ENCODE data around the gene IP6K2. TPM values are rescaled to one million over a fixed set of nuclear protein-coding genes. Genes with fewer than 3 reads are reported as not detected.

Gene IP6K2
- total RNA-seq, 5 donors from 2014 or later (not counting 1 experiment from before 2014, with no cell fraction given): 69.0 to 95.7 (median 77.6) TPM

DNA sequence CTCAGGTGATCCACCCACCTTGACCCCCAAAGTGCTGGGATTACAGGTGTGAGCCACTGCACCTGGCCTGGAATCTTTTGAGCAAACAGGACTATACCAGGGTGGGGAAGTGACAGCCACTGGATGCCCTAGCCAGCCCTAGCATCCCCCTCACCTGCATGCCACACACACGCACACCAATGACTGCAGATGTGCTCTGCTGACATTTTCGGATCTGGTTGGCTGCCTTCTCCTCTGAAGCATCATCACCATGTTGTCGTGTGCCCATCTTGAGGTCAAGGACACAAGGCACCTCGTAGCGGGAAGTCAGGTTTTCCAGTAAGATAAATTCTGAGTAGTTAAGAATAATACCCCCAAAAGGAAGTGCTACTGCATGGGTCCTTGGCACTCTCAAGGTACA, 27.6 kb downstream of the IP6K2 start:
- ATAC-seq (replicated peaks in 1 of 4) (no peak), DNase-seq (no peak)
- no peaks in the 10 kb centered on the region for H3K9me3 ChIP-seq
- 100% methylated on average over 1 of the region's 5 CpGs for WGBS (ENCODE audit: insufficient coverage)
- ChIA-PET CTCF (no interaction called here), POLR2A (no interaction called here)
- peaks cover 4 to 22% of the 10 kb centered on the region in 2 experiments for H3K4me1 ChIP-seq (ENCODE audit: control insufficient read depth in 1 of 2, extremely low read depth in 1 of 2, insufficient read depth in 2 of 2, low read length in 2 of 2)
- Mint-ChIP-seq H3K9me3 (no peaks in the 10 kb centered on the region), H3K4me3 (no peak overlapping the region), H3K36me3 (peaks cover 33% of the 10 kb centered on the region), H3K27me3 (no peaks in the 10 kb centered on the region), H3K4me1 (peaks cover 12 to 25% (median 18%) of the 10 kb centered on the region in 3 donors), H3K27ac (no peak overlapping the region)
- H3K4me3 ChIP-seq (ENCODE audit: control insufficient read depth in 1 of 2, extremely low read depth in 1 of 2, low read length in 1 of 2): no peak overlapping the region
- H3K36me3 ChIP-seq (ENCODE audit: control insufficient read depth in 2 of 2, extremely low read depth in 1 of 2, insufficient read depth in 1 of 2, low read length in 1 of 2): peaks cover 0 to 68% of the 10 kb centered on the region in 2 donors
- H3K27ac ChIP-seq (ENCODE audit: low read length): no peak overlapping the region
- H3K27me3 ChIP-seq (replicated peaks in 1 of 2; ENCODE audit: control insufficient read depth in 2 of 2, extremely low read depth in 1 of 2, insufficient read depth in 2 of 2, low read length in 1 of 2): no peaks in the 10 kb centered on the region

DNA sequence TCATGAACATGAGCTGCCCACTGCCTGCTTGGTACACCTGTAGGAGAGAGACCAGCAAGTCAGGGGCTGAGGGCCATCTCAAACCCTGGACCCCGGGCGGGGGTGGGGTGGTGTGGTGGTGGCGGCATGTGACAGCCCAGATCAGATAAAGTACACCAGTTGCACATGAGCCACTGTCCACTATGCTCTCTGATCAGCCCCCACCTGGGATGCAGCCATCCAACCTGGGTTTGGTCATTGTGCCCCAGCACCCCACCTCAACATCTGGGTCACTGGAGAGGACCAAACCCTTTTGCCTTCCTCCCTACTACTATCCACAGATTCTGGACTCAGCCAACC, 28.3 kb downstream of the IP6K2 start:
- Histone ChIP-seq H3K27me3 (replicated peaks in 1 of 2; ENCODE audit: control insufficient read depth in 2 of 2, extremely low read depth in 1 of 2, insufficient read depth in 2 of 2, low read length in 1 of 2) (no peaks in the 10 kb centered on the region), H3K27ac (ENCODE audit: low read length) (no peak overlapping the region), H3K9me3 (no peaks in the 10 kb centered on the region), H3K36me3 (ENCODE audit: control insufficient read depth in 2 of 2, extremely low read depth in 1 of 2, insufficient read depth in 1 of 2, low read length in 1 of 2) (peaks cover 0 to 61% of the 10 kb centered on the region in 2 donors), H3K4me3 (ENCODE audit: control insufficient read depth in 1 of 2, extremely low read depth in 1 of 2, low read length in 1 of 2) (no peak overlapping the region), H3K4me1 (ENCODE audit: control insufficient read depth in 1 of 2, extremely low read depth in 1 of 2, insufficient read depth in 2 of 2, low read length in 2 of 2) (peaks cover 4 to 26% of the 10 kb centered on the region in 2 experiments)
- no peak overlapping the region for H3K27ac Mint-ChIP-seq
- DNase-seq: no peak
- H3K36me3 Mint-ChIP-seq: peaks cover 33% of the 10 kb centered on the region
- ChIA-PET CTCF (interaction anchor here in 1 of 2 donors (0.6 kb wide), 1 partner anchor 124 kb away, joined by 3 read pairs; no protein-coding TSS in a partner anchor), POLR2A (no interaction called here)
- no CpG with 5 or more reads among the region's 3 CpGs for WGBS (ENCODE audit: insufficient coverage)
- peaks cover 17 to 32% (median 23%) of the 10 kb centered on the region in 3 donors for H3K4me1 Mint-ChIP-seq
- no peaks in the 10 kb centered on the region for H3K9me3 Mint-ChIP-seq
- no peaks in the 10 kb centered on the region for H3K27me3 Mint-ChIP-seq
- H3K4me3 Mint-ChIP-seq: no peak overlapping the region
- no peak for ATAC-seq (replicated peaks in 1 of 4)

DNA sequence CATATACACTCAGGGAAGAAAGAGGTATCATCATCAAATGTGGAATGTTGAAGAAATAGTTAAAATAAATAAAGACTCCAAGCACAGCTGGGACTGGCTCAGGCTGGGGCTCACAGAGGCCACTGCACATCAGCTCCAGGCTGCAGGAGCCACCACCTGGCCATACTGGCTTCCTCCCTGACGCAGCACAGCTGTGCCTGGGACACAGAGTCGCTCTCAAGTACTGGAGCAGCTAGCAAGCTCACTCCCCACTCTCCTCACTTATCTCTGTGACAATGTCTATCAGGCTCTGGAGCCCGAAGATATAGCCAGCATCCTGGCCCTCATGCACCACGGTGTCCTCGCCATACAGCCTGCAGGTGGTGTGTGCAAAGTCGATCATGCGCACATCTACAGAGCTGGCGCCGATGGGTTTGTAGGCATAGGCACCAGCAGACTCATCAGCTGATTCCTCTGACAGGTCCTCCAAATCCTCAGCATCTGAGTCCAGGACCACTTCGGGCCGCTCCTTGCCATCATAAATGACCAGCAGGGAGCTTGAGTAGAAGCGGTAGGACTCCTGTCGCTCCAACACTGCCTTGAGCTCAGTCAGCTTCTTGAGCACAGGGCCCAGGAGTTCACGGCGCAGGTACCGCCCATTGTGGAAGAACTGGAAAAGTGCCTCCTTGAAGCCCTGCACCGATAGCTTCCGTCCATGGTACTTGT, 28.8 kb downstream of the IP6K2 start:
- no peaks in the 10 kb centered on the region for H3K27me3 ChIP-seq (replicated peaks in 1 of 2; ENCODE audit: control insufficient read depth in 2 of 2, extremely low read depth in 1 of 2, insufficient read depth in 2 of 2, low read length in 1 of 2)
- WGBS (ENCODE audit: insufficient coverage): 94% methylated on average over 17 of the region's 18 CpGs
- Mint-ChIP-seq H3K9me3 (no peaks in the 10 kb centered on the region), H3K36me3 (peaks cover 30% of the 10 kb centered on the region), H3K27ac (peak overlapping the region in 1 of 2 donors; percentile 39), H3K4me1 (peaks cover 20 to 33% (median 27%) of the 10 kb centered on the region in 3 donors), H3K4me3 (no peak overlapping the region), H3K27me3 (no peaks in the 10 kb centered on the region)
- ChIA-PET CTCF (interaction anchor here (0.5 to 0.6 kb wide), 3 partner anchors 27 to 287 kb away, joined by 3 to 4 read pairs (median 3); no protein-coding TSS in a partner anchor), POLR2A (no interaction called here)
- ATAC-seq (replicated peaks in 1 of 4) (no peak), DNase-seq (no peak)
- H3K27ac ChIP-seq (ENCODE audit: low read length): no peak overlapping the region
- H3K9me3 ChIP-seq: no peaks in the 10 kb centered on the region
- H3K4me3 ChIP-seq (ENCODE audit: control insufficient read depth in 1 of 2, extremely low read depth in 1 of 2, low read length in 1 of 2): no peak overlapping the region
- peaks cover 0 to 56% of the 10 kb centered on the region in 2 donors for H3K36me3 ChIP-seq (ENCODE audit: control insufficient read depth in 2 of 2, extremely low read depth in 1 of 2, insufficient read depth in 1 of 2, low read length in 1 of 2)
- peaks cover 4 to 30% of the 10 kb centered on the region in 2 experiments for H3K4me1 ChIP-seq (ENCODE audit: control insufficient read depth in 1 of 2, extremely low read depth in 1 of 2, insufficient read depth in 2 of 2, low read length in 2 of 2)

DNA sequence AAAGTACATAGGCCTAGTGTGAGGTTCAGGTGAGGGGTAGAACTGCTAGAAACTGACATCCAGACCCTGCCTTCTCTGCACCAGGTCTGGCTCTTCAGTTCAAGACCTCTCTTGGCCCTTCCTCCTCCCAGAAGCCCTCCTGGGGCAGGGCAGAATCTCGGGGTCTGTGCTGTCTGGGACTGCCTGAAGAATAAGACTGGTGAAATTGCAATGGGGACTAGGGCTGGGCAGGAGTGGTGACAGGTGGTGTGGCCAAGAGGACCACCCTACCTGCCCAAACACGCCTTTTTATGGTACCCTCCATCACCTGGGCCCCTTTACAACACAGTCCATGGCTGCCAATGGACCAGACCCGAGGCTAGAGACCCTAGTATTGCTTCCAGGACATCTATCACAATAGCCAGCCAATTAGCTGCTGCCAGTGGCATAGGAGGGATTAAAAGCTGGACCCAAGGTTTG, 29.8 kb downstream of the IP6K2 start:
- Histone ChIP-seq H3K27ac (ENCODE audit: low read length) (no peak overlapping the region), H3K36me3 (ENCODE audit: control insufficient read depth in 2 of 2, extremely low read depth in 1 of 2, insufficient read depth in 1 of 2, low read length in 1 of 2) (peaks cover 0 to 48% of the 10 kb centered on the region in 2 donors), H3K9me3 (no peaks in the 10 kb centered on the region), H3K4me1 (ENCODE audit: control insufficient read depth in 1 of 2, extremely low read depth in 1 of 2, insufficient read depth in 2 of 2, low read length in 2 of 2) (peaks cover 4 to 30% of the 10 kb centered on the region in 2 experiments), H3K4me3 (ENCODE audit: control insufficient read depth in 1 of 2, extremely low read depth in 1 of 2, low read length in 1 of 2) (no peak overlapping the region), H3K27me3 (replicated peaks in 1 of 2; ENCODE audit: control insufficient read depth in 2 of 2, extremely low read depth in 1 of 2, insufficient read depth in 2 of 2, low read length in 1 of 2) (no peaks in the 10 kb centered on the region)
- peak overlapping the region in 1 of 3 donors; percentile 25 for H3K4me3 Mint-ChIP-seq
- H3K9me3 Mint-ChIP-seq: no peaks in the 10 kb centered on the region
- no peaks in the 10 kb centered on the region for H3K27me3 Mint-ChIP-seq
- H3K36me3 Mint-ChIP-seq: peaks cover 25% of the 10 kb centered on the region
- peaks cover 22 to 33% (median 29%) of the 10 kb centered on the region in 3 donors for H3K4me1 Mint-ChIP-seq
- CTCF ChIA-PET: interaction anchor here in 1 of 2 donors (0.6 to 1.0 kb wide), 2 partner anchors 286 to 287 kb away, joined by 3 read pairs; no protein-coding TSS in a partner anchor
- ATAC-seq (replicated peaks in 1 of 4) (no peak), DNase-seq (no peak)
- H3K27ac Mint-ChIP-seq: no peak overlapping the region
- POLR2A ChIA-PET: interaction anchor here in 1 of 2 donors (0.7 kb wide), 1 partner anchor 30 kb away, joined by 3 read pairs; no protein-coding TSS in a partner anchor
- no CpG with 5 or more reads among the region's 3 CpGs for WGBS (ENCODE audit: insufficient coverage)

DNA sequence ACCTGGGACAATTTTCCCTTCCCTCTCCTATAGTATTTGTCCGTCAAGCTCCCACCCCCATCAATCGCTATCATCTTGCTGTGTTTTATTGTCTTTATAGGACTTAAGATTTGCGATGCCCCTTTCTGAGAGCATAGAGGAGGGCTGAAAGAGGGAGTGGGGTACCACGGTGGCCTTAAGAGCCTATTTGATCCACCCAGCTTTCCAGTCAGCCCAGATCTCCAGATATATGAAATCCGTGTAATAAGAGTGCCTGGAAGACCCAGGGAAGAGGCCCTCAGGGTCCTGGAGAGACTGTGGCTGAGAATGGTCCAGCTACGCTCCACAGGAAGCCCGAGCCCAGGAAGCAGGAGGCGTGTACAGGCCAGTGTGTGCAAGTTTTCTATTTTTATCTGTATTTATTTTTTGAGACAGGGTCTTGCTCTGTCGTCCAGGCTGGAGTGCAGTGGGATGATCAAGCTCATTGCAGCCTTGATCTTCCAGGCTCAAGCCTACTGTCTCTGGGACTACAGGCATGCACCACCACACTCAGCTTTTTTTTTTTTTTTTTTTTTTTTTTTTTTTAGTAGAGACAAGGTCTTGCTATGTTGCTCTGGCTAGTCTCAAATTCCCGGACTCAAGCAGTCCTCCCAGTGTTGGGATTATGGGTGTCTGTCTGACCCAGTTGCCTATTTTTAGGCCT, 30.3 kb downstream of the IP6K2 start:
- ATAC-seq (replicated peaks in 1 of 4): no peak
- Histone ChIP-seq H3K27me3 (replicated peaks in 1 of 2; ENCODE audit: control insufficient read depth in 2 of 2, extremely low read depth in 1 of 2, insufficient read depth in 2 of 2, low read length in 1 of 2) (no peaks in the 10 kb centered on the region), H3K27ac (ENCODE audit: low read length) (peak overlapping the region; percentile 44), H3K4me1 (ENCODE audit: control insufficient read depth in 1 of 2, extremely low read depth in 1 of 2, insufficient read depth in 2 of 2, low read length in 2 of 2) (peaks cover 4 to 30% of the 10 kb centered on the region in 2 experiments), H3K9me3 (no peaks in the 10 kb centered on the region), H3K4me3 (ENCODE audit: control insufficient read depth in 1 of 2, extremely low read depth in 1 of 2, low read length in 1 of 2) (no peak overlapping the region), H3K36me3 (ENCODE audit: control insufficient read depth in 2 of 2, extremely low read depth in 1 of 2, insufficient read depth in 1 of 2, low read length in 1 of 2) (peaks cover 0 to 48% of the 10 kb centered on the region in 2 donors)
- no peak for DNase-seq
- Mint-ChIP-seq H3K27me3 (no peaks in the 10 kb centered on the region), H3K27ac (peak overlapping the region; percentile 87 to 89), H3K9me3 (no peaks in the 10 kb centered on the region), H3K4me1 (peaks cover 22 to 33% (median 29%) of the 10 kb centered on the region in 3 donors), H3K4me3 (peak overlapping the region; percentile 82 to 89 (median 86)), H3K36me3 (peaks cover 28% of the 10 kb centered on the region)
- 83% methylated on average over 1 of the region's 10 CpGs for WGBS (ENCODE audit: insufficient coverage)
- POLR2A ChIA-PET: interaction anchor here in 1 of 2 donors (0.7 kb wide), 1 partner anchor 31 kb away, joined by 3 read pairs; no protein-coding TSS in a partner anchor
- CTCF ChIA-PET: interaction anchor here (0.7 to 1.2 kb wide), 4 partner anchors 30 to 462 kb away, joined by 3 read pairs; partner anchors contain the start of genes IP6K2 (in 1 of the 2) and SLC26A6 (in 1 of the 2)
